NCI-H446 (cell line): Measurements from ENCODE around the gene MT1H.
"Not testable (repeated sequence)": the region's sequence is repeated elsewhere in the genome, so short reads cannot be mapped to it uniquely, and the experiment has no call there.

Source experiments
- DNase-seq, 2 experiments: peaks; one replicate each; lab custom pipeline; 2025; lab: John Stamatoyannopoulos, UW

Gene MT1H

GRCh38 chr16:56669005-56669839 lies at the start of gene MT1H:
Gene MT1H, plus strand, starts transcription at chr16:56669814. Its CDS starts 71 bp downstream, at chr16:56669885.
- no peak for DNase-seq

DNA sequence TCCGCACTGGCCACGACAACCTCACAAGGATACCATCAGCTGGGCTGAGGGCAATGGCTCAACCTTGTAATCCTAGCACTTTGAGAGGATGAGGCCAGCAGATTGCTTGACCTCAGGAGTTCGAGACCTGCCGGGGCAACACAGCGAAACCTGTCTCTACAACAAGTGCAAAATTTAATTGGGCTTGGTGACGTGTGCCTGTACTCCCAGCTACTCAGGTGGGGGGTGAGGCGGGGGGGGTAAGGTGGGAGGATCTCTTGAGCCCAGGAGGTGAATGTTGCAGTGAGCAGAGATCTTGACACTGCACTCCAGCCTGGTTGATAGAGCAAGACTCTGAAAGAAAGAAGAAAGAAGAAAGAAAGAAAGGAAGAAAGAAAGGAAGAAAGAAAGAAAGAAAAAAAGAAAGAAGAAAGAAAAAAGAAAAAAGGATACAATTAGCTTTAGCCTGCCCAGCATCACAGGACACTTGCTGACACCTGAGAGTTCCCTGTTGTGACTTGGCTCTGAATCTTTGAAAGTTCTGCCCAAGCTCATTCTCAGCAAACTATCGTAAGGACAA lies 49.2 kb upstream of the MT1H start:
- DNase-seq: no peak

- DNase-seq: not testable (repeated sequence)
These were observed 47.8 kb upstream of the MT1H start for GRCh38 chr16:56621665-56622445.

DNA sequence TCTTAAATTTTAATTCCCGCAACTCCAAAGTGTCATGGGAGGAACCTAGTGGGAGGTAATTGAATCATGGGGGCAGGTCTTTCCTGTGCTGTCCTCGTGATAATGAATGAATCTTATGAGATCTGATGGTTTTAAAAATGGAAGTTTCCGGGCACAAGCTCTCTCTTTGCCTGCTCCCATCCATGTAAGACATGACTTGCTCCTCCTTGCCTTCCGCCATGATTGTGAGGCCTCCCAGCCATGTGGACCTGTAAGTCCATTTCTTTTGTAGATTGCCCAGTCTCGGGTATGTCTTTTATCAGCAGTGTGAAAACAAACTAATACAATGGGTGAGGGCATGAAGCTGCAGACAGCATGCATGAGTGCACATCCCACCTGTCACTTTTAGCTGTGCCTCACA lies 46.4 kb upstream of the MT1H start:
- not testable (repeated sequence) for DNase-seq

GRCh38 chr16:56623637-56624036 lies 46.0 kb upstream of the MT1H start:
- no peak for DNase-seq

- no peak for DNase-seq
These were observed 44.3 kb upstream of the MT1H start, which contains the start of gene MT1E for GRCh38 chr16:56625140-56625942. Gene MT1E, plus strand, starts transcription at chr16:56625781. Its CDS starts 71 bp downstream, at chr16:56625852.

DNA sequence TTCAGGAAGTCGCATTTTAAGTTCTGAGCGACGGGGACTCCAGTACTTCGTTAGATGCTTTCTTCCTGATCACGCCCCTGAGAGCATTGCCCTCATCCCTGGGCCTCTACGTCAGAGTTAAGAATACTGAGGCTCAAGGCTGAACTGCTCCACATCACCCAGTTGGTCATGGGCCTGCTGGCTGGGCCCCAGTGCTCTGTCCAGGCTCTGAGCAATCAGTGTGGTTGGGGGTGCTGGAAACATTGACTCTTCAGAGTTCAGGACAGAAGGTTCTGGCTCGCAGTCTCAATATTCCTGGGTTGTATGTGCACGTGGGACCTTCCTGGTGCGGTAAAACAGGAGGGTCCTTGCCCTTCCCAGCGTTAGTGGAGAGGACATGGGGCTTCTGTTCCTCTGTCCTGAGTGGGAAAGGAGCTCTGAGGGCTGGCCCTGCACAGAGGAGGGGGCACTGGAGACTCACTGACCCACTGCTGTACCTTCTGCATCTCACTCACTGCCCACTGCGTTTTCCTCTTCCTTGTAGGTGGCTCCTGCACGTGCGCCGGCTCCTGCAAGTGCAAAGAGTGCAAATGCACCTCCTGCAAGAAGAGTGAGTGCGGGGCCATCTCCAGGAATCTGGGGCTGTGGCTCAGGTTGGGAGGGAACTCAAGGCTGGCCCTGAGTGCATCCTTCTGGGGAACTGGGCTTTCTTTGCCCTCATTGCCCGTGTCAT lies 43.5 kb upstream of the MT1H start:
- DNase-seq: no peak

GRCh38 chr16:56626685-56627084 lies 42.9 kb upstream of the MT1H start:
- DNase-seq: no peak

DNA sequence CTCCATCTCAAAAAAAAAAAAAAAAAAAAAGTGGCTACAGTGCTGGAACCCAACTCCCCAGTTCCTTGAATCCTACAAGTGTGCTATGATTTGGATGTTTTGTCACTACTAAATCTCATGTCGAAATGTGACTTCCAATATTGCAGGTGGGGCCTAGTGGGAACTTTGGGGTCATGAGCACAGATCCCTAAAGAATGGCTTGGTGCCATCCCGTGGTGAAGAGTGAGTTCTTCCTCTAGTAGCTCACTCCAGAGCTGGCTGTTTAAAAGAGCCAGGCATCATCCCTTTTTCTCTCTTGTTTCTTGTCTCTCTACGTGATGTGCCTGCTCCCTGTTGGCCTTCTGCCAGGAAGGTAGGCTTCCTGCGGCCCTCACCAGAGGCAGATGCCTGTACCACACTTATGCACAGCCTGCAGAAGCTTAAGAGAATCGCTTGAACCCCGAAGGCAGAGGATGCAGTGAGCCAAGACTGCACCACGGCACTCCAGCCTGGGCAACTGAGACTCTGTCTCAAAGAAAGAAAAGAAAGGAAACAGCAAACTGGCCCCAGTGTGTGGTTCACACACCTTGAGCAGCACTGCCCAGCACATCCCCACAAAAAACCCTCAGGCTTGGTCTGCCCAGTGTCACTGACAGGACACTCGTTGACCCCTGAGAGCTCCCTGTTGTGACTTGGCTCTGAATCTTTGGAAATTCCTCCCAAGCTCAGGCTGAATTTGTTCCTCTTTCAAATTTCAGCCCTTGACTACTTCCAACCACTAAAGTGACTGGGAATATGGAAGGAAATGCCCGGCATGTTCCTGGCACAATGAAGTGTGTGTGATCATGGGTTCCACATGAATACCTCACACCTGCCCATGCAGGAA lies 40.9 kb upstream of the MT1H start:
- no peak for DNase-seq

- DNase-seq: no peak
These were observed 40.1 kb upstream of the MT1H start for GRCh38 chr16:56629531-56629930.

- DNase-seq: no peak
These were observed 39.5 kb upstream of the MT1H start for GRCh38 chr16:56630134-56630533.

GRCh38 chr16:56631197-56631596 lies 38.4 kb upstream of the MT1H start:
- no peak for DNase-seq

DNA sequence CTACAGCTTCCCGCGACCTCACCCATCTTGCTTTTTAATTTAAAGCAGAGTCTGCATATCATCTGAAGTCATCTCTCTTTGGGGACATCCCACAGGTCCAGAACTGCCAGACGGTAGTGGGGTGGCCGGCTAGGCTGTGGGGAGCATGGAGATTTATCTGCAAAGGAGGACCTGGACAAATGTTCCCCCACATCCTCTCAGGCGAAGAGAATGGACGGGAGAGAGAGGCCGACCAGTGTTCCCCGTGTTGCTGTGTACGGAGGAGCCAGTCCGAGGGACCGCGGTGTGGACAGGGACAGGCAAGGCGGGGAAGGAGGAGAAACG lies 37.8 kb upstream of the MT1H start:
- DNase-seq: no peak

- no peak for DNase-seq
These were observed 37.3 kb upstream of the MT1H start, which contains the start of gene MT1M for GRCh38 chr16:56632156-56632847. Gene MT1M, plus strand, starts transcription at chr16:56632659. Its CDS starts 73 bp downstream, at chr16:56632732.

GRCh38 chr16:56632848-56633365 lies 36.7 kb upstream of the MT1H start:
- no peak for DNase-seq

DNA sequence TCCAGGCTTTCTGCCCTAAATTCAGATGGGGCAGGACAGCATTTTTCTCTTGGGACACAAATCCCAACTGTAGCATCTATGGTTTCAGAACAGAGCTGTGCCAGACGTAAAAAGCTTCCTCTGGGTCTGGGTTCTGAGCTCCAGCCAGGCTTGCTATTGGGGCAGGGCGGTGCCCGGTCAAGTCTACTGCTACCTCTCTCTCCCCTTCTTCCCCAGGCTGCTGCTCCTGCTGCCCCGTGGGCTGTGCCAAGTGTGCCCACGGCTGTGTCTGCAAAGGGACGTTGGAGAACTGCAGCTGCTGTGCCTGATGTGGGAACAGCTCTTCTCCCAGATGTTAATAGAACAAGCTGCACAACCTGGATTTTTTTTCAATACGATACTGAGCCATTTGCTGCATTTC lies 36.1 kb upstream of the MT1H start:
- no peak for DNase-seq

GRCh38 chr16:56634715-56635440 lies 34.7 kb upstream of the MT1H start:
- no peak for DNase-seq

GRCh38 chr16:56635441-56635967 lies 34.1 kb upstream of the MT1H start:
- DNase-seq: no peak
